GM12892 (cell line): Measurements from ENCODE around the gene ADAMTSL1.

Experiments used
- POLR2A ChIP-seq: IDR thresholded peaks from 2 replicates; pipeline ENCODE4 v1.6.1; 2011; ENCODE audit warnings: low read depth, low read length, control low read depth
- POLR2AphosphoS5 ChIP-seq: IDR thresholded peaks from 2 replicates; pipeline ENCODE4 v1.6.1; 2011; ENCODE audit warnings: low read depth, low read length, control low read depth
- TAF1 ChIP-seq: IDR thresholded peaks from 2 replicates; pipeline ENCODE4 v1.6.1; 2011; ENCODE audit warnings: low read depth, mild to moderate bottlenecking, control low read depth, low read length, borderline replicate concordance

- no peak for TF ChIP-seq POLR2A
- no peak for TF ChIP-seq TAF1
- no peak for TF ChIP-seq POLR2AphosphoS5
Measured at GRCh38 chr9:18536554-18536953, 62.6 kb downstream of the ADAMTSL1 start.
